SKM-1 (cell line): ENCODE data around the gene SPATA20.

Experiments used
- DNase-seq: peaks from one replicate; lab custom pipeline; 2025; ENCODE audit not compliant: unreplicated experiment; lab: John Stamatoyannopoulos, UW

The SPATA20 gene

DNA sequence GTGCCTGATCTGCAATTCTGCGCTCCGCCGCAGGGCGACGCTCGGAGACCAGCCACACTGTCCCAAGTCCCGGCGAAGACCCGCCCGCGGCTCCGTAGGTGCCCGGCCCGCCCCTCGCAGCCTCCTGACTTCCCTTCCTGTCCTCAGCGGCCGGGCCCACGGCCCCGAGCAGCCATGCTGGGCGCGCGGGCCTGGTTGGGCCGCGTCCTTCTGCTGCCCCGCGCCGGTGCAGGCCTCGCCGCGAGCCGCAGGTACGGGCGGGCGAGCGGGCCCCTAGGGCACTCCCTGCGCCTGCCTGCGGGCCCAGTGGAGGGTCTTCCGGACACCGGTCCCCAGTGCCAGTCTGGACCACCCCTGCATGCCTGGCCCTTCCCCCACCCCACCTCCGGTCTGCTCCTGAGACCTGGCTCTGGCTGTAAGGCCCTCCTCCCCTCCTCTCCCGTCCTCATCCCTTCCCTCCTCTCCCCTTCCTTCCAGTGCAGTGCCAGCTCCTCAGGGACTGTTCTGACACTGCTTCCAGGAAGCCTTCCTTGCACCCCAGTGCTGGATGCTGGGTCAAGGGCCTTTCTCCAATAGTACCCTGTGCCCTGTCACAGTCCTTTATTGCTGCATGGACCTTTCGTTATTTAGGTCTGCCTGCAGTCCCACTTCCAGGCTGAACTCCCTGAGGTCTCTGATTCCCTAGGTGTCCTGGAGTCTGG is at the start of gene SPATA20:
SPATA20 (plus strand) TSS at position 140 of the 701 bp plus-strand sequence; CDS start at position 175, 35 bp downstream.
- peak; percentile 84 for DNase-seq

- DNase-seq: no peak
Observed at GRCh38 chr17:50498021-50498874, 48.7 kb upstream of the SPATA20 start.

DNA sequence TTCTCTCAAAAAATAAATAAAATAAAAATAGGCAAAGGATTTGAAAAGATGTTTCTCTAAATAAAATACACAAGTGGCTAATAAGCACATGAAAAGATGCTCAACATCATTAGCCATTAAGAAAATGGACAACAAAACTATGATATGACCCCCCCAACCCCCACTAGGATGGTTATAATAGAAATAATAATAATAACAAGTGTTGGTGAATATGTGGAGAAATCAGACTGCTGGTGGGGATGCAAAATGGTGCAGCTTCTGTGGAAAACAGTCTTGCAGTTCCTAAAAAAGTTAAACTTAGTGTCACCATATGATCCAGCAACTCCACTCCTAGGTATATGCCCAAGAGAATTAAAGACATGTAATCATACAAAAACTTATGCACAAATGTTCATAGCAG is 47.7 kb upstream of the SPATA20 start:
- no peak for DNase-seq

DNA sequence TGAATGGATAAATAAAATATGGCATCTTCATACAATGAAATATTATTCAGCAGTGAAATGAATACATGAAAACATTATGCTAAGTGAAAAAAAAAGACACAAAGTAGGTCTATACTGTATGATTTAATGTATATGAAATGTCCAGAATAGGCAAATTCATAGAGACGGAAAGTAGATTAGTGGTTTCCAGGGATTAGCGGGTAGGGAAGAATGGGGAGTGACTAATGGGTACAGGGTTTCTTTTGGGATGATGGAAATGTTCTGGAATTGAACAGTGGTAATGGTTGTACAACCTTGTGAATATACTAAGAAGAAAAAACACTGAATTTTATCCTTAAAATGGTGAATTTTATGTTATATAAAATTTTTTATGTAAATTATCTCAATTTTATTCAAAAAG is 47.3 kb upstream of the SPATA20 start:
- no peak for DNase-seq

GRCh38 chr17:50501054-50501453 is 45.9 kb upstream of the SPATA20 start:
- DNase-seq: no peak

GRCh38 chr17:50502301-50502990 is 44.5 kb upstream of the SPATA20 start:
- no peak for DNase-seq

GRCh38 chr17:50505591-50506130 is 41.3 kb upstream of the SPATA20 start:
- no peak for DNase-seq

DNA sequence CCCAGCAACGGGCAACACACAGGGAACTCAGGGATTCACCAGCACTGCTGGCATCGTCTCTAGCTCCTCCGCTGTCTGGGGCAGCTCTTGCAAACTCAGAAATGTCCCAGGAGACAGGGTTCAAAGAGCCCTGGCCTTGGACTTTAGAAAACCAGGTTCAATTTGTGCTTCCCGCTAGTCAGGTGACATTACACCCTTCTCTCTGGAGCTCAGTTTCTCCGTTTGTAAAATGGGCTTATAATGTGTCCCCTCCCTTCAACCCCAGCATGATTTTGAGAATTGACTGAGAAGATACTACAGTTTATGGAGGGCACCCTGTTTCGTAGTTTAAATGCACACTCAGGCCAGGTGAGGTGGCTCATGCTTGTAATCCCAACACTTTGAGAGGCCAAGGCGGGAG is 40.7 kb upstream of the SPATA20 start:
- DNase-seq: no peak

GRCh38 chr17:50507871-50508572 is 39.0 kb upstream of the SPATA20 start, which contains the start of gene MYCBPAP:
MYCBPAP (plus strand) TSS chr17:50508439; CDS start chr17:50508675, 236 bp downstream.
- no peak for DNase-seq

DNA sequence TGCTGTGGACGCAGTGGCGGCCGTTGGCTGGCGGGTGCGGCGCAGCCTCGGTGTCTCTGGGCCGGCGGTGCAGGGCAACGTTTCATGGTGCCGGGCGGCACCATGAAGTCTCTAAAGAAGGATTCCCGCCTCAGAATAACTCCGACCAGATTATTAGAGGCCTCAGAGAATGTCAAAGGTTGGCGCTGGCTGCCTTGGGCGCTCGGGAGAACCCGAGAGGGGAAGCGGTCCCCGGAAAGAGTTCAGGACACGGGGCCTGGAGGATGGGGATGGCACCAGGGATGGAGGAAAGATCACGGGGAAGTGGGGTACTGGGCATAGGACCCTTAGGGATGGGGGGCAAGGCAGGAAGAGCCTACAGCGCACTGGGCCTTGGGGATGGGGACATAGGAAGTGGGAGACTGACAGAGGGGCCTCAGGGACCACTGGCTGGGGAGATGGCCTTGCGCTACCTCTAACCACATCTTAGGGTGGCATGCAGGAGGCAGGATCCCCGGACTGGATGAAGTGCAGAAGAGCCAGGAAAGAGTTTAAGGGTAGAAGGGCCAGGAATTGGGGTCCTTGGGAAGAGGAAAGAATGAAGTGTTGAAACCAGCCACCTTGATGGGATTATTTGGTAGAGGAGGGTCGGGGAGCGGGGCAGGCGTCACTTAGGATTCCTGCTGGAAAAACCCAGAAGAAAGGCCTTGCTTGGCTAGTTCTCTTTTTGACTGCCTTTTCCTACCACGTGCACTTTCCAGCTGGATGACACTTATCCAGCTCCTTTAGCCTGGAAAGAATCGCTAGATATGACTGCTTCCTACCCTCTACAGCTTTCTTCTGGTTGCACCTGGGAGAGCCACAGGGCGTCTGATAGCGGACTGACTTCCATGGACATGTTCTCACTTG is 38.2 kb upstream of the SPATA20 start:
- DNase-seq: no peak

- DNase-seq: no peak
Observed at GRCh38 chr17:50511058-50511457, 35.9 kb upstream of the SPATA20 start.

DNA sequence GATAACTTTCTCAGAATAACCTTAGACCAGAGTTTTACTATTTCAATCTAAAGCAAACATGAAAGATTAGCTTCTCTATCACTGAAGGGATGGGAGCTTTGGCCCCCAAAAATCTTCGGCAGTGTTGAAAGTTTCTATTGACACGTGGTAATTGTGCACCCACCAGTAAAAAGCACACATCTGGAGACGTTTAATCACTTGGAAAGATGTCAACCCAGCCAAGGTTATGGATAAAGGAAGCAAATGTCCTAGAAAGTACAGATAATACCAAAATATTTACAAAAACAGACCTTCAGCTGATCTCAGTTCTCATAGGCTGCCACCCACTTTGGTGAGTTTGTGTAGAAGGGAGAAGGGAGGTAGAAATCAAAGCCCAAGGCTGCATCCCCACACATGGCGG is 33.5 kb upstream of the SPATA20 start:
- no peak for DNase-seq

- no peak for DNase-seq
Observed at GRCh38 chr17:50514388-50514787, 32.6 kb upstream of the SPATA20 start.

DNA sequence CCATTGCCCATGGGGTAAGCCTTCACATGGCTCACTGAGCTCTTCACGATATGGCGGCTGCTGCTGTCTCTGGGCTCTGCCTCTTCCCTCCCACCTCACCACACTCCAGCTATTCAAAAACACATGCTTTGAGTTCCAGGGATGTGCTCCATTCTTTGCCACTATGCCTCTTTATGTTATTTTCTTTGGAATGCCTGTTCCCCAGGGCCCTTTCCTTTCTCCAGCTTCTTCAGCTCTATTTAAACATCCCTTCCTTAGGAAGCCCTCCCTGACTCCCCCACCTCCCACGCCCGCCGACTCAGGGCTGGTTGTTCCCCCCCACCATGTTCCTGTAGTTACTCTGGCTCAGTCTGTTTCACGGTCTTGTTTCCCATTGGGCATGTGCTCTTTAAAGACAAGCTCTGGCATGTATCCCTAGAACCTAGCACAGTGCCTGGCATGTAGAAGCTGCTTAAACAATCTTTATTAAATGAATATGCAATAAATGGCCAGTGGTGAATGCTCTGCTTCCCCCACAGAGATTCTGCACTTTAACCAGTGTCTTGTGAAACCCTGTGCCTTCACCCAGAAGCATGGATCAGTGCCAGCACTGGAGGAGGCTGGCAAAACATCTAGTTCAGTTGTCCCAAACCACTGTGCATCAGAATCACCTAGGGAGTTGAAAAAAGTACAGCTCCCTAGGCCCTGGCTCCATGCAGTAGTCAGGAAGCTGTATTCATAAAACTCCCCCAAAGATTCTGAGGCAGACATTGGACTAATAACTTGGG is 31.9 kb upstream of the SPATA20 start:
- DNase-seq: no peak

GRCh38 chr17:50517011-50517410 is 30.0 kb upstream of the SPATA20 start:
- no peak for DNase-seq

DNA sequence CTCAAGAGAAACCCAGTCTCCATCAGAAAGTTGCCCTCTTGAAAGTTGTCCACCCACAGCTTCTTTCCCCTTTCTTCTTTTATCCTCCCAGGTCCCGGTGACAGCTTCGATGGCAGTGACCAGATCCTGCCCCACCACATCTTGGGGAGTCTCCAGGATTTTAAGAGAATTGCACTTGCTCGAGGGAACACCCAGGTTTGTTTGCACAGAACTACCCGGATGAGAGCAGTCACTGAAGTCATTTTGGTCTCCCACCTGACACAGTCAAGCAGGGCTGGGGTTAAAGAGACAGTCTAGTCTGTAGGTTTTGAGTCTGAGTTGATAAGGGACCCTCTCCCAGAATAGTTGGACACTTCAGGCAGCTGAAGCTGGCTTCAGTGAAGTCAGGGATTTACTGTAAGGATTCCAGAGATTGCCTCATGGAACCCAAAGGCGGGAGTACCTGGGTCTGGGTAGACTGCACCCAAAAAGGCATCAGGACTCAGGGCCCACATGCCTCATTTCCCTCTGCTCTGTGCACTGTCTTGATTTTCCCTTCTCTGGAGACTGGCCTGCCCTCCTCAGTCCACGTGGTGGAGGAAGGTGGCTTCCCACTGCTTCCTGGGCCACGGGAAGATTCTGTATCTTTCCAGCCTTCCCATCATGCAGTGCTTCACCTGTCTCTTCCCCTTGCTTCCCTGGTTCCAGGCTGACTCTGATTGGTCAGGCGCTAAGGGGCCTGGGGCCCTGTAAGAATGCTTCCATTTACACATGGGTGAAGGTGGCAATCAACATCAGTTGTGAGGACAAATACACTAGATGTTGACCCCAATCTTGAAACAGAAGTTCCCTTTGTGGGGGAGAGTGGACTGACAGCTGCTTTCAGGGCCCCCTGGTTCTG is 29.2 kb upstream of the SPATA20 start:
- no peak for DNase-seq

GRCh38 chr17:50518384-50519023 is 28.5 kb upstream of the SPATA20 start:
- DNase-seq: no peak
